ENCODE data around the gene SFXN4.

SFXN4 gene

GRCh38 chr10:119166118-119166500 lies 595 bp upstream of the SFXN4 start:
- H3K27ac ChIP-seq (ENCODE audit: low read depth, low read length), result peak overlapping the region; percentile 71
- no peaks in the 10 kb centered on the region for H3K9me2 ChIP-seq (replicated peaks; ENCODE audit: control insufficient read depth, low read length)
- H4K20me1 ChIP-seq (ENCODE audit: control insufficient read depth, insufficient read depth, low read depth, low read length), result no peaks in the 10 kb centered on the region
- H3K27me3 ChIP-seq (ENCODE audit: control insufficient read depth, low read length), result no peaks in the 10 kb centered on the region
- peaks cover 28% of the 10 kb centered on the region for H3F3A ChIP-seq (ENCODE audit: control insufficient read depth, insufficient read depth)
- peaks cover 52% of the 10 kb centered on the region for H3K4me1 ChIP-seq (ENCODE audit: control insufficient read depth, low read length)
- peaks cover 79% of the 10 kb centered on the region for H3K36me3 ChIP-seq (ENCODE audit: control insufficient read depth, low read length)
- H3K79me2 ChIP-seq (ENCODE audit: control insufficient read depth, low read length), result peaks cover 35% of the 10 kb centered on the region
- TF ChIP-seq, protein P1, sequence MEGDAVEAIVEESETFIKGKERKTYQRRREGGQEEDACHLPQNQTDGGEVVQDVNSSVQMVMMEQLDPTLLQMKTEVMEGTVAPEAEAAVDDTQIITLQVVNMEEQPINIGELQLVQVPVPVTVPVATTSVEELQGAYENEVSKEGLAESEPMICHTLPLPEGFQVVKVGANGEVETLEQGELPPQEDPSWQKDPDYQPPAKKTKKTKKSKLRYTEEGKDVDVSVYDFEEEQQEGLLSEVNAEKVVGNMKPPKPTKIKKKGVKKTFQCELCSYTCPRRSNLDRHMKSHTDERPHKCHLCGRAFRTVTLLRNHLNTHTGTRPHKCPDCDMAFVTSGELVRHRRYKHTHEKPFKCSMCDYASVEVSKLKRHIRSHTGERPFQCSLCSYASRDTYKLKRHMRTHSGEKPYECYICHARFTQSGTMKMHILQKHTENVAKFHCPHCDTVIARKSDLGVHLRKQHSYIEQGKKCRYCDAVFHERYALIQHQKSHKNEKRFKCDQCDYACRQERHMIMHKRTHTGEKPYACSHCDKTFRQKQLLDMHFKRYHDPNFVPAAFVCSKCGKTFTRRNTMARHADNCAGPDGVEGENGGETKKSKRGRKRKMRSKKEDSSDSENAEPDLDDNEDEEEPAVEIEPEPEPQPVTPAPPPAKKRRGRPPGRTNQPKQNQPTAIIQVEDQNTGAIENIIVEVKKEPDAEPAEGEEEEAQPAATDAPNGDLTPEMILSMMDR (IDR thresholded peaks at IDR 0.05; ENCODE audit: low read depth, low read length, poor library complexity, severe bottlenecking), result no peak
- no peak for TF ChIP-seq EZH2phosphoT487 (IDR thresholded peaks at IDR 0.05; ENCODE audit: borderline replicate concordance, low read length)
- H3K4me2 ChIP-seq (ENCODE audit: low read length), result peak overlapping the region; percentile 83
- no peaks in the 10 kb centered on the region for H3K9me3 ChIP-seq (ENCODE audit: control insufficient read depth, insufficient read depth, low read length)
- H3K4me3 ChIP-seq (ENCODE audit: low read length), result peak overlapping the region; percentile 97

- Histone ChIP-seq H3K4me1 (ENCODE audit: control insufficient read depth, low read length) (peaks cover 34% of the 10 kb centered on the region), H3K79me2 (ENCODE audit: control insufficient read depth, low read length) (peaks cover 35% of the 10 kb centered on the region), H3K27ac (ENCODE audit: low read depth, low read length) (no peak overlapping the region), H3K27me3 (ENCODE audit: control insufficient read depth, low read length) (no peaks in the 10 kb centered on the region), H3K4me2 (ENCODE audit: low read length) (peak overlapping the region; percentile 0; the same call in 1 of the 2 replicates), H4K20me1 (ENCODE audit: control insufficient read depth, insufficient read depth, low read depth, low read length) (no peaks in the 10 kb centered on the region), H3K36me3 (ENCODE audit: control insufficient read depth, low read length) (peaks cover 79% of the 10 kb centered on the region), H3F3A (ENCODE audit: control insufficient read depth, insufficient read depth) (peaks cover 10% of the 10 kb centered on the region), H3K4me3 (ENCODE audit: low read length) (no peak overlapping the region), H3K9me2 (replicated peaks; ENCODE audit: control insufficient read depth, low read length) (no peaks in the 10 kb centered on the region), H3K9me3 (ENCODE audit: control insufficient read depth, insufficient read depth, low read length) (no peaks in the 10 kb centered on the region)
- TF ChIP-seq, protein P1 (IDR thresholded peaks at IDR 0.05; ENCODE audit: low read depth, low read length, poor library complexity, severe bottlenecking), result no peak
- no peak for TF ChIP-seq EZH2phosphoT487 (IDR thresholded peaks at IDR 0.05; ENCODE audit: borderline replicate concordance, low read length)
Measured at GRCh38 chr10:119162452-119163092, 2.9 kb downstream of the SFXN4 start.

GRCh38 chr10:119161680-119162451 lies 3.6 kb downstream of the SFXN4 start:
- no peaks in the 10 kb centered on the region for H3K9me2 ChIP-seq (replicated peaks; ENCODE audit: control insufficient read depth, low read length)
- no peaks in the 10 kb centered on the region for H3K9me3 ChIP-seq (ENCODE audit: control insufficient read depth, insufficient read depth, low read length)
- peaks cover 34% of the 10 kb centered on the region for H3K4me1 ChIP-seq (ENCODE audit: control insufficient read depth, low read length)
- peaks cover 3% of the 10 kb centered on the region for H3F3A ChIP-seq (ENCODE audit: control insufficient read depth, insufficient read depth)
- H4K20me1 ChIP-seq (ENCODE audit: control insufficient read depth, insufficient read depth, low read depth, low read length), result no peaks in the 10 kb centered on the region
- H3K27me3 ChIP-seq (ENCODE audit: control insufficient read depth, low read length), result no peaks in the 10 kb centered on the region
- H3K4me3 ChIP-seq (ENCODE audit: low read length), result no peak overlapping the region
- peaks cover 35% of the 10 kb centered on the region for H3K79me2 ChIP-seq (ENCODE audit: control insufficient read depth, low read length)
- no peak overlapping the region for H3K27ac ChIP-seq (ENCODE audit: low read depth, low read length)
- peaks cover 76% of the 10 kb centered on the region for H3K36me3 ChIP-seq (ENCODE audit: control insufficient read depth, low read length)
- H3K4me2 ChIP-seq (ENCODE audit: low read length), result no peak overlapping the region; the same call in 1 of the 2 replicates
- TF ChIP-seq, protein P1 (IDR thresholded peaks at IDR 0.05; ENCODE audit: low read depth, low read length, poor library complexity, severe bottlenecking), result no peak
- no peak for TF ChIP-seq EZH2phosphoT487 (IDR thresholded peaks at IDR 0.05; ENCODE audit: borderline replicate concordance, low read length)

Data from DOHH2 (cell line).